GM12891 (cell line): Measurements from ENCODE around the gene KCND3.

Experiments used
- DNase-seq: peaks from one replicate; pipeline ENCODE4 v3.0.0; 2011; ENCODE audit warnings: low spot score; ENCODE audit not compliant: insufficient read length
- FAIRE-seq: peaks from 2 replicates; lab custom pipeline; 2011; peaks lifted over from hg19 to GRCh38; lab: Jason Lieb, UNC
- PAX5 ChIP-seq: IDR thresholded peaks from 2 replicates; pipeline ENCODE4 v1.6.1; 2011; ENCODE audit warnings: low read length, moderate library complexity, mild to moderate bottlenecking; ENCODE audit not compliant: insufficient read depth, severe bottlenecking
- POLR2A ChIP-seq: IDR thresholded peaks from 2 replicates; pipeline ENCODE4 v1.6.1; 2011; ENCODE audit warnings: low read depth, low read length, control low read depth
- POLR2AphosphoS5 ChIP-seq: IDR thresholded peaks from 2 replicates; pipeline ENCODE4 v1.6.1; 2011; ENCODE audit warnings: low read depth, low read length, control low read depth
- POU2F2 ChIP-seq: IDR thresholded peaks from 2 replicates; pipeline ENCODE4 v1.6.1; 2011; ENCODE audit warnings: low read depth, mild to moderate bottlenecking, control low read depth, low read length, moderate library complexity
- SPI1 ChIP-seq: IDR thresholded peaks from 2 replicates; pipeline ENCODE4 v1.6.1; 2011; ENCODE audit warnings: low read depth, low read length, control low read depth
- TAF1 ChIP-seq: IDR thresholded peaks from 2 replicates; pipeline ENCODE4 v1.6.1; 2011; ENCODE audit warnings: low read depth, low read length, control low read depth

KCND3 gene

GRCh38 chr1:111904478-111905218 is 84.8 kb downstream of the KCND3 start:
- FAIRE-seq (no peak), DNase-seq (no peak)
- TF ChIP-seq TAF1 (no peak), POLR2AphosphoS5 (no peak)

- FAIRE-seq: no peak
- DNase-seq: no peak
- TF ChIP-seq POLR2AphosphoS5 (no peak), POU2F2 (no peak), PAX5 (no peak), SPI1 (no peak), POLR2A (no peak)
Measured at GRCh38 chr1:111903871-111904449, 85.5 kb downstream of the KCND3 start.

GRCh38 chr1:111903148-111903870 is 86.2 kb downstream of the KCND3 start:
- no peak for DNase-seq
- no peak for FAIRE-seq
- TF ChIP-seq SPI1 (no peak), POLR2A (no peak), TAF1 (no peak), PAX5 (no peak), POU2F2 (no peak), POLR2AphosphoS5 (no peak)

- no peak for DNase-seq
- no peak for FAIRE-seq
- TF ChIP-seq TAF1 (no peak), SPI1 (no peak), POLR2AphosphoS5 (no peak), POLR2A (no peak), PAX5 (no peak), POU2F2 (no peak)
Measured at GRCh38 chr1:111895469-111895868, 94.0 kb downstream of the KCND3 start.

- FAIRE-seq: no peak
Measured at GRCh38 chr1:111895017-111895416, 94.5 kb downstream of the KCND3 start.

GRCh38 chr1:111894497-111894896 is 95.0 kb downstream of the KCND3 start:
- no peak for DNase-seq
- no peak for FAIRE-seq
- no peak for TF ChIP-seq SPI1
- TF ChIP-seq POLR2AphosphoS5: no peak
- no peak for TF ChIP-seq PAX5
- TF ChIP-seq POU2F2: no peak
- TF ChIP-seq POLR2A: no peak
- TF ChIP-seq TAF1: no peak

More at GRCh38 chr1:111895017-111895416, 94.5 kb downstream of the KCND3 start:
- no peak for TF ChIP-seq PAX5
- TF ChIP-seq POLR2AphosphoS5: no peak
- no peak for TF ChIP-seq SPI1
- TF ChIP-seq POU2F2: no peak
- TF ChIP-seq TAF1: no peak
- no peak for TF ChIP-seq POLR2A
- DNase-seq: no peak

- TF ChIP-seq SPI1: no peak
- no peak for TF ChIP-seq PAX5
- no peak for TF ChIP-seq POLR2AphosphoS5
- no peak for TF ChIP-seq POLR2A
- TF ChIP-seq TAF1: no peak
- TF ChIP-seq POU2F2: no peak
- no peak for DNase-seq
- no peak for FAIRE-seq
Measured at GRCh38 chr1:111891566-111891965, 97.9 kb downstream of the KCND3 start.

- TF ChIP-seq PAX5 (no peak), SPI1 (no peak), POLR2A (no peak), TAF1 (no peak)
- no peak for FAIRE-seq
- DNase-seq: no peak
Measured at GRCh38 chr1:111888740-111889376, 100.6 kb downstream of the KCND3 start.

GRCh38 chr1:111887875-111888274 is 101.6 kb downstream of the KCND3 start:
- FAIRE-seq (no peak), DNase-seq (no peak)
- TF ChIP-seq POLR2AphosphoS5: no peak
- TF ChIP-seq POLR2A: no peak
- no peak for TF ChIP-seq POU2F2
- no peak for TF ChIP-seq SPI1
- no peak for TF ChIP-seq PAX5
- no peak for TF ChIP-seq TAF1
